D721Med (cell line): Measurements from ENCODE around the gene DRD1.

Experiments used
- DNase-seq: peaks from one replicate; pipeline ENCODE4 v3.0.0; 2011; ENCODE audit warnings: low spot score; ENCODE audit not compliant: insufficient read length
- FAIRE-seq: peaks from 2 replicates; lab custom pipeline; 2011; peaks lifted over from hg19 to GRCh38; lab: Jason Lieb, UNC
- CTCF ChIP-seq: IDR thresholded peaks from 2 replicates; pipeline ENCODE4 v1.5.1; 2012; ENCODE audit warnings: mild to moderate bottlenecking, control low read depth; ENCODE audit not compliant: insufficient read depth; ENCODE audit errors: missing control alignments

DRD1 gene

GRCh38 chr5:175390352-175391083 lies 53.5 kb downstream of the DRD1 start:
- DNase-seq (no peak), FAIRE-seq (no peak)
- TF ChIP-seq CTCF: no peak
